HS-5 (cell line): ENCODE data around the gene FBXO33.

ENCODE experiments used
- DNase-seq: peaks from one replicate; pipeline ENCODE4 v3.0.0-alpha.2; 2012; ENCODE audit warnings: low read depth

FBXO33 gene

GRCh38 chr14:39430762-39431415 is 1.3 kb downstream of the FBXO33 start:
- DNase-seq, result no peak

DNA sequence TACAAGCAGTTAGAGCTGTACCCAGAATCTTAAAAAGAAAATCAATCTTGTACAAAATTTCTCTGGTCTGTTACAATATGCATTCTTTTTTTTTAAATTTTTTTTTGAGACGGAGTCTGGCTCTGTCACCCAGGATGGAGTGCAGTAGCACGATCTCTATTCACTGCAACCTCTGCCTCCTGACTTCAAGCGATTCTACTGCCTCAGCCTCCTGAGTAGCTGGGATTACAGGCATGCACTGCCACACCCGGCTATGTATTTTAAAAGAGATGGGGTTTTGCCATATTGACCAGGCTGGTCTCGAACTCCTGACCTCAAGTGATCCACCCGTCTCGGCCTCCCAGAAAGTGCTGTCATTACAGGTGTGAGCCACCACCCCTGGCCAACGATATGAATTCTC is 4.1 kb downstream of the FBXO33 start:
- no peak for DNase-seq

DNA sequence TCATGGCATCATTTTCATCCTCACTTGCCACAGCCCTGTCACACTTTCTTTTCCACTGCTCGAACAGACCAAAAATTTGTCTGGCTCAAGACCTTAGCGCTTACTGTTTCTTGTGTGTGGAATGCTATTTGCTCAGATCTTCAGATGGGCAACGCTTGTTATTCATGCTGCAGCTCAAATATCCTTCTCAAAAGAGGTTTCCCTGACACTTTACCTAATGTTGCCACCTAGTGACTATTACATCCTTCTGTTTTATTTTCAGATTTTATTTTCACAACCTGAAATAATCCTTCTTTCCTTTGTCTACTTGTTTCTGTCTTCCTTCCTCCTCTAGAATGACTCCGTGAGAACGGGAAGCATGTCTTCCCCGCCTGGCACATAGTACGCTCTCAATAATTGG is 5.6 kb downstream of the FBXO33 start:
- no peak for DNase-seq

- no peak for DNase-seq
Measured at GRCh38 chr14:39425947-39426346, 6.3 kb downstream of the FBXO33 start.

- no peak for DNase-seq
Measured at GRCh38 chr14:39423793-39424192, 8.4 kb downstream of the FBXO33 start.

DNA sequence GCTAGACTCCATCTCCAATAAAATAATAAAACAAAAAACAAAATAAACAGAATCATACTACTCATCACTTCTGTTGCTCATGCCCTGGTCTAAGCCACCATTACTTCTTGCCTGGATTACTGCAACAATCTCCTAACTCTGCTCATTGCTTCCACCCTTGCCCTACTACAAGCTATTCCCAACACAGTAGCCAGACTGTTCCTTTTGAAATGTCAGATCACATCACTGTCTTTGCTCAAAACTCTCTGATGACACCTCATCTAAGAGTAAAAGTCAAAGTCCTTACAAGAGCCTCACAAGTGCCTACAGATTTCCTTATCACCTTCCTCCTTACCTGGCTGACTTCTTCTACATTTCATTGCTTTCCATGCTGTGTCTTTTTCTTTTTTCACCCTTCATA is 10.0 kb downstream of the FBXO33 start:
- DNase-seq, result no peak

DNA sequence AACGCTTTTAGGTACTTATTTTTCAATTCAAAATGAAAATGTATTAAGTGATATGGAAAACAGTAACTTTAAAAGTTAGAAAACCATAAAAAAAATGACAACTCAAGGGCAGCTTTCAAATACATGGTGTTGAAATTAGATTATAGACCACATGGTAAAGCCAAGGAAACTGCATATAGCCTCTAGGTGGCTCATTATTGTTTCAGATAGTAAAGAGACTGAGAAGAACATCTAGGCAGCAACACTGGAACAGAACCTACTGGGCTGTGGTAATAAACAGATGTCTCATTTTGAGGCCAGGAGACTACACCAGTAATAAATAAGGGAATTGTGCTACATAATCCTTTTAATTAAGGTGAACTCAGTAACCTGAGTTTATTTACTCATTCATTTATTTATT is 13.0 kb downstream of the FBXO33 start:
- no peak for DNase-seq

DNA sequence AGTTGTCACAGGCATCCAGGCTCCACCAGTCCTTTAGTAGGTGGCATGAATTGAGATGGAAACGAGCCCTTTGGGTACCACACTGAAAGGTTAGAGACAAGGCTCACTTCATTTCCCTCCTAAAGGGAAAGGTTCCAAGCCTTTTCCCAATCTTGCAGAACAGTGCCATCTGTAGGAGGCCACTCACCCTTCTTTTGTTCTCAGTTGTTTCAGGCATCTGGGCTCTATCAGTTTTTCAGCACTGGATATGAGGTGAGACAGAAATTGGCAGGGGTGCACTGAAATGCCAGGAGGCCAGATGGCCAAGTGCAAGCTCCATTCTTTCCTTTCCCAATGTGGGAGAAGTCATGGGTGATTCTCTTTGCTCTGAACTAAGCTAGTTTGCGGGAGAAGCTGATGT is 15.2 kb downstream of the FBXO33 start:
- DNase-seq, result no peak

DNA sequence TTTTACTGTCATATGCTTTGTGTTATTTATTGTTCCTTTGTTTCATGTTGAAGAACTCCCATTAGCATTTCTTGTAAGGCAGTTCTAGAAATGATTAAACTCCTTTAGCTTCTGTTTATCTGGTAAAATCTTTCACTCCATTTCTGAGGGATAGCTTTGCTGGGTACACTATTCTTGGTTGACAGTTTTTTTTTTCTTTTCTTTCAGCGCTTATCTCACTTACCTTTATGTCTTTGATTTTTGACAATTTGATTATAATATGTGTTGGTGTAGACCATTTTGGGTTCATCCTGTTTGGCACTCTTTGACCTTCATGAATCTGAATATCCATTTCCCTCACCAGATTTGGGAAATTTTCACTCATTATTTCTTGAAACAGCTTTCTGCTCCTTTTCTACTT is 16.2 kb downstream of the FBXO33 start:
- no peak for DNase-seq

DNA sequence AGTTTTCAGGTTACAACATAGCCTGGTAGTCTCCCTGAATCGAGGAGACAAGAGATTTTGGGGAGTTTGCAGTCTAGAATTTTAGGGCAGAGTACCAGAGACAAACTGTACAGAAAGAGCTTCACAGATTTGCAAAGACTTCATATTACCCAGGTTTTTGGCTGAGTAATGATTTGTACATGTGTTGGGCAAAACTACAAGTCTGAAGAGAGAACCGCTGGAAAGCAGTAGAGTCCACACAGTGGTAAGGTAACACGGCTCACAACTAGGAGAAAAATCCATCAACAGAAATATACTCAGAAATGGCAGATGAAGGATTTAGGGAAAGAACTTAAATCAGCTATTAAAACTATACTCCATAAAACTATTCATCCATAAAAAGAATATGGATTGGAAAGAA is 25.7 kb downstream of the FBXO33 start:
- no peak for DNase-seq

- no peak for DNase-seq
Measured at GRCh38 chr14:39398382-39398781, 33.9 kb downstream of the FBXO33 start.

DNA sequence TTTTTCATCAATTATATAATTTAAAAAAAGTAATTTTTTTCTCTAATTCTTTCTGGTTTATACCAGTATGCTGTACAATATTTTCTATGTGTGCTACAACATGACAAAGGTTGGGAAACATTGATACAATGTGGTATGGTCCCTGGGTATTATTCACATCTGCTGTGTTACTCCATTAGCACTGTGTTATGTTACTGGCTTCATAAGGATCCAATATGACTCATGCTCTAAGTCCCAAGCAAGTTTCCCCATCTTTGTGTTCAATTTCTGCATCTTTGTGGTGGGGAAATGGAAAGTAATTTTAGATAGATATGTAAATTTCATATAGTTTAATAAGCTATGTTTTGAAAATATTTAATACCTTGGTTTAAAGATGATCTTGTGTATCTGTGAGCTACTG is 35.8 kb downstream of the FBXO33 start:
- DNase-seq, result peak; percentile 15

DNA sequence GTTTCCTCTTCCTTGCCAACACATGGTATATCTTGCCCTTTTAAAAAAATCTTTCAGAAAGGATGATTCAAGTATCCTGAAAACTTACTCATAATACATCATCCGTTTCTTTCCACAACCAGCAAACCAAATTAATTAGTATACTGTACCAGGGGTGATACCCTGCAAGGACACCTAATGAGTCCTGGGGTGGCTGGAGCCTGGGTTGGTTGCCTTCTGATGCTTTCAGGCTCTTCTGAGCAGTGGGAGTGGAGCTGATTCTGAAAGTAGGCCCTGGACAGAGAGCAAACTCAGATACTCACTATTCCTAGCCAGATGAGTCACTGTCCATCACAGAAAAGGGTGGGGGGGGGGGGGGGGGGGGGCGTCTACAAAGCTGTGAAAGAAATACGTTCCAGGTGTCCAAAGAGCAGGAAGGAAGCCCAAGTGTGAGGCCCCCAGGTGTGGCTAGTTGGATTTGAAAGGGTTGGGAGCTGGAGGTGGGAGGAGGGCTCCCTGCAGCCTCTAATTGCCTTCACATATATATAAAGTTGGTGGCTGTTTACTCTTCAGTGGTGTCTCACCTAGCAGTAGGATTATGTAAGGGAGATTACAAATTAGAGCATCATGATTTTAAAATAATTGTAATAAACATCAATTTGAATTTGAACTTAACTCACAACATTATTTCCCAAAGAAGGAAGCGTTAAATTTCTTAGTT is 36.5 kb downstream of the FBXO33 start:
- peak; percentile 16 for DNase-seq

DNA sequence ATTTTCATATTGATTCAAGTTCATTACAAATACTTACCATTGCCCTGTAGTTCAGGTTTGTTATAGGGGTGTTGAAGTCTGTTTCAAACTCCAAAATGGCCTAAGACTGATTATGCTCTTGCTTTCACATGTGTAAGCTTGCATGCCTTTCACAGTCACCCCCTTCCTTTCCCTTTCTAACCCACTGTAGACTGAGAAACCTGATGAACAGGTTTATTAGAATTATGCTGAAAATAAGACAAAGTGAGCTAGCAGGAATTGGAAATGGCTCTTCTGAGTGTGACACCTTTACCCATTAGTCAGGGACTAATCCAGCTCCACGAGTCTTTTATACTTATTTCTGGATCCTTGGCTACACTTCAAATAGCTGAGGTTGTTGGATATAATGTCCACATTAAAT is 38.9 kb downstream of the FBXO33 start:
- no peak for DNase-seq

GRCh38 chr14:39384177-39384576 is 48.1 kb downstream of the FBXO33 start:
- no peak for DNase-seq

DNA sequence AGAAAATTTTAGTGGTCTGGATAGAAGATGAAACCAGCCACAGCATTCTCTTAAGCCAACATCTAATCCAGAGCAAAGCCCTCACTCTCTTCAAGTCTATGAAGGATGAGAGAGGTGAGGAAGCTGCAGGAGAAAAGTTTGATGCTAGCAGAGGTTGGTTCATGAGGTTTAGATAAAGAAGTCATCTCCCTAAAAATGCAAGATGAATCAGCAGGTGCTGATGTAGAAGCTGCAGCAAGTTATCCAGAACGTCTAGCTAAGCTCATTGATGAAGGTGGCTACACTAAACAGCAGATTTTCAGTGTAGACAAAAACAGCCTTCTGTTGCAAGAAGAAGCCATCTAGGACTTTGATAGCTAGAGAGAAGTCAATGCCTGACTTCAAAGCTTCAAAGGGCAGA is 48.5 kb downstream of the FBXO33 start:
- no peak for DNase-seq

- DNase-seq, result no peak
Measured at GRCh38 chr14:39383026-39383660, 49.1 kb downstream of the FBXO33 start.

- no peak for DNase-seq
Measured at GRCh38 chr14:39382463-39382862, 49.8 kb downstream of the FBXO33 start.

DNA sequence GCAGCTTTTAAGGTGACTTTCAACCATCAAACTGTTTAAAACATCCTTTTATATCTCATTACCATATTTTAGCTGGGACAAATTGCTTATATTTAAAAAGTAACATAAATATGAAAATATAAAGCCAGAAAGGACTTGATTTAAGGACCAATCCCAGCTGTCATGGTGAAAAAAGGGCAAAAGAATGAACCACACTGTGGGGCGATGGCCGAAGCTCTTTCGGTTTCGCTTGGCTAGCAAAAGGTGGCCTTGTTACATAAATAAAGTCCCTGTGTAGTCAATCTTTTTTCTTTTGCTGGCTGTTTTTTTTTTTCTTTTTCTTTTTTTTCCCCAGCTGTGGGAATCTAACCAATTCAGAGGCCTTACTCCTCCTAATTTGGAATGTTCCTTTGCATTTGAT is 50.9 kb downstream of the FBXO33 start:
- no peak for DNase-seq

DNA sequence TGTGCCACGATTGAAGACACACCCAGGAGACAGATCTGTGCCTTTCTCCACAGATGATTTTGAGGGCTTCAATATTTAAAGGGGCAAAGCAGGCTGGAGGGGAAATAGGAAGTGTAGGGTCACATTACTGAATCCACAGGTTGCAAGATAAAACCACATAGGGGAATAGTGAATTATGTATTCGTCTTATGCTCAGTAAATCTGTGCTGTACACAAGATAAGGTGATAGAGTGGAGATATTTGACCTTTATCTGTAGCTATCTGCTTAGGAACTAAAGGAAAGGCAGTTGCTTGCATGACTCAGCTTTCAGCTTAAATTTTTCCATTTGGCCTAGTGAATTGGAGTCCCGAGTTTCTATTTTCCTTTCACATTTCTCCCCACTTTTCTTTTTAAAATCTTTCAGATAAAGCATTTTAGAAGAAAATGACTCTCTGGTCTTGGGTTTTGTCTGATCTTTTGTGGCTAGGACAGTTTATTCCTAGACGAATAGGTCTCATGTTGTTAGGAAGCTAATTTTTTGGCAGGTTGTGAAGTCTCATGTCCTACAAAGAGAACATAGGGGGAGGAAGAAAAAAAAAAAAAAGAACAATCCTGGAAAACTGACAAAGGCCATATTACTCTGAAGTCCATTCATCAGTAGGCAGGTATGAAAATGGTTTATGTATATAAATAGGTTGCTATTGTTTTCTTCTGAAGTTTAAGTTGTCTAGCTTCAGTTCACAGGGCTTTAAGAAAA is 55.4 kb downstream of the FBXO33 start:
- DNase-seq, result peak; percentile 31

- DNase-seq, result peak; percentile 71
Measured at GRCh38 chr14:39374851-39375250, 57.4 kb downstream of the FBXO33 start.

- DNase-seq, result peak; percentile 10
Measured at GRCh38 chr14:39372656-39373055, 59.6 kb downstream of the FBXO33 start.

- DNase-seq, result no peak
Measured at GRCh38 chr14:39370415-39370814, 61.8 kb downstream of the FBXO33 start.
